BLaER1 (cell line): ENCODE measurements around the gene ANO10.
"Not testable (repeated sequence)": the region's sequence is repeated elsewhere in the genome, so short reads cannot be mapped to it uniquely, and the experiment has no call there.

Source experiments
- H3K27ac ChIP-seq: shearing (Covaris generic); formaldehyde crosslinking; 2 replicates; pipeline ENCODE4 v1.8.1; 2022
- H3K27me3 ChIP-seq: shearing (Covaris generic); formaldehyde crosslinking; 2 replicates; pipeline ENCODE4 v1.8.1; 2022
- H3K36me3 ChIP-seq: shearing (Covaris generic); formaldehyde crosslinking; 2 replicates; pipeline ENCODE4 v1.8.1; 2022
- H3K4me1 ChIP-seq: shearing (Covaris generic); formaldehyde crosslinking; 2 replicates; pipeline ENCODE4 v1.8.1; 2022
- H3K4me2 ChIP-seq: shearing (Covaris generic); formaldehyde crosslinking; 2 replicates; pipeline ENCODE4 v1.8.1; 2022
- H3K4me3 ChIP-seq: shearing (Covaris generic); formaldehyde crosslinking; 2 replicates; pipeline ENCODE4 v1.8.1; 2022
- H3K9ac ChIP-seq: shearing (Covaris generic); formaldehyde crosslinking; 2 replicates; pipeline ENCODE4 v1.8.1; 2022
- H3K9me3 ChIP-seq: shearing (Covaris generic); formaldehyde crosslinking; 2 replicates; pipeline ENCODE4 v1.8.1; 2022
- H4K20me1 ChIP-seq: shearing (Covaris generic); formaldehyde crosslinking; 2 replicates; pipeline ENCODE4 v1.8.1; 2022
- Cebpa-rat ChIP-seq: shearing (Covaris generic); IDR thresholded peaks from 2 replicates; pipeline ENCODE4 v1.8.1; 2022

Gene ANO10

GRCh38 chr3:43525386-43525785 is 96.4 kb downstream of the ANO10 start:
- no peak for TF ChIP-seq Cebpa-rat
- no peak overlapping the region for H3K9ac ChIP-seq
- H3K4me1 ChIP-seq: no peaks in the 10 kb centered on the region
- H3K36me3 ChIP-seq: no peaks in the 10 kb centered on the region
- H3K27me3 ChIP-seq: no peaks in the 10 kb centered on the region
- H3K4me3 ChIP-seq: no peak overlapping the region
- no peak overlapping the region for H3K27ac ChIP-seq
- H3K9me3 ChIP-seq: peaks cover 6% of the 10 kb centered on the region; the same call in 1 of the 2 replicates
- H3K4me2 ChIP-seq: no peak overlapping the region
- no peaks in the 10 kb centered on the region for H4K20me1 ChIP-seq

- Histone ChIP-seq H3K27me3 (no peaks in the 10 kb centered on the region), H3K4me1 (no peaks in the 10 kb centered on the region), H3K9ac (no peak overlapping the region), H3K4me2 (no peak overlapping the region), H3K4me3 (no peak overlapping the region), H3K36me3 (0 out of 2 replicates have a peak, but pooled peaks cover 5% of the 10 kb centered on the region), H4K20me1 (no peaks in the 10 kb centered on the region), H3K27ac (no peak overlapping the region), H3K9me3 (peaks cover 19% of the 10 kb centered on the region)
- no peak for TF ChIP-seq Cebpa-rat
Observed at GRCh38 chr3:43523454-43524053, 98.3 kb downstream of the ANO10 start.

- H3K27me3 ChIP-seq: no peaks in the 10 kb centered on the region
- no peaks in the 10 kb centered on the region for H4K20me1 ChIP-seq
- H3K36me3 ChIP-seq: peaks cover 8% of the 10 kb centered on the region; the same call in 1 of the 2 replicates
- peaks cover 25% of the 10 kb centered on the region for H3K9me3 ChIP-seq
- no peak overlapping the region for H3K4me2 ChIP-seq
- no peak overlapping the region for H3K27ac ChIP-seq
- TF ChIP-seq Cebpa-rat: no peak
- H3K4me3 ChIP-seq: no peak overlapping the region
- H3K4me1 ChIP-seq: no peaks in the 10 kb centered on the region
- no peak overlapping the region for H3K9ac ChIP-seq
Observed at GRCh38 chr3:43522727-43523362, 99.0 kb downstream of the ANO10 start.

- TF ChIP-seq Cebpa-rat: no peak
- H3K27ac ChIP-seq: no peak overlapping the region
- H3K4me2 ChIP-seq: no peak overlapping the region
- H4K20me1 ChIP-seq: no peaks in the 10 kb centered on the region
- no peak overlapping the region for H3K4me3 ChIP-seq
- peaks cover 33% of the 10 kb centered on the region for H3K9me3 ChIP-seq
- H3K9ac ChIP-seq: no peak overlapping the region
- H3K4me1 ChIP-seq: no peaks in the 10 kb centered on the region
- no peaks in the 10 kb centered on the region for H3K27me3 ChIP-seq
- peaks cover 12% of the 10 kb centered on the region; the same call in 1 of the 2 replicates for H3K36me3 ChIP-seq
Observed at GRCh38 chr3:43521941-43522340, 99.9 kb downstream of the ANO10 start.

- H3K4me3 ChIP-seq, H3K4me2 ChIP-seq, H3K4me1 ChIP-seq, H3K27ac ChIP-seq, H4K20me1 ChIP-seq, H3K9ac ChIP-seq, H3K27me3 ChIP-seq: not testable (repeated sequence)
- Histone ChIP-seq H3K36me3 (peaks cover 12% of the 10 kb centered on the region; the same call in 1 of the 2 replicates), H3K9me3 (peaks cover 37% of the 10 kb centered on the region)
Observed at GRCh38 chr3:43518515-43518914, 103.3 kb downstream of the ANO10 start.

GRCh38 chr3:43515970-43516635 is 105.7 kb downstream of the ANO10 start:
- TF ChIP-seq Cebpa-rat: no peak
- Histone ChIP-seq H4K20me1 (no peaks in the 10 kb centered on the region), H3K4me2 (no peak overlapping the region), H3K9ac (no peak overlapping the region), H3K4me1 (no peaks in the 10 kb centered on the region), H3K36me3 (peaks cover 12% of the 10 kb centered on the region; the same call in 1 of the 2 replicates), H3K27me3 (no peaks in the 10 kb centered on the region), H3K9me3 (peaks cover 37% of the 10 kb centered on the region), H3K4me3 (no peak overlapping the region), H3K27ac (no peak overlapping the region)

- H4K20me1 ChIP-seq: no peaks in the 10 kb centered on the region
Observed at GRCh38 chr3:43515208-43515917, 106.4 kb downstream of the ANO10 start.

GRCh38 chr3:43512754-43513404 is 108.9 kb downstream of the ANO10 start:
- Histone ChIP-seq H3K9me3 (peaks cover 12% of the 10 kb centered on the region), H3K4me1 (no peaks in the 10 kb centered on the region), H3K9ac (no peak overlapping the region), H3K4me2 (no peak overlapping the region), H3K27ac (no peak overlapping the region), H3K27me3 (no peaks in the 10 kb centered on the region), H3K4me3 (no peak overlapping the region), H4K20me1 (no peaks in the 10 kb centered on the region), H3K36me3 (peaks cover 4% of the 10 kb centered on the region; the same call in 1 of the 2 replicates)
- TF ChIP-seq Cebpa-rat: no peak

More at GRCh38 chr3:43515208-43515917, 106.4 kb downstream of the ANO10 start:
- no peak overlapping the region for H3K27ac ChIP-seq
- no peaks in the 10 kb centered on the region for H3K4me1 ChIP-seq
- H3K9ac ChIP-seq: no peak overlapping the region
- H3K4me3 ChIP-seq: no peak overlapping the region
- H3K9me3 ChIP-seq: peaks cover 37% of the 10 kb centered on the region
- H3K4me2 ChIP-seq: no peak overlapping the region
- H3K27me3 ChIP-seq: no peaks in the 10 kb centered on the region
- peaks cover 12% of the 10 kb centered on the region; the same call in 1 of the 2 replicates for H3K36me3 ChIP-seq
- no peak for TF ChIP-seq Cebpa-rat

GRCh38 chr3:43506644-43507043 is 115.2 kb downstream of the ANO10 start:
- Histone ChIP-seq H3K4me3 (no peak overlapping the region), H3K9me3 (no peaks in the 10 kb centered on the region), H3K4me1 (no peaks in the 10 kb centered on the region), H3K27me3 (no peaks in the 10 kb centered on the region), H3K4me2 (no peak overlapping the region), H4K20me1 (no peaks in the 10 kb centered on the region), H3K36me3 (no peaks in the 10 kb centered on the region), H3K9ac (no peak overlapping the region), H3K27ac (no peak overlapping the region)
- no peak for TF ChIP-seq Cebpa-rat
